Suprapubic skin (tissue), 4 donors: Measurements from ENCODE around the gene HOXC6. TPM values are rescaled to one million over a fixed set of nuclear protein-coding genes. Genes with fewer than 3 reads are reported as not detected.

Source experiments
- DNase-seq, 2 donors: peaks; one replicate each; pipeline ENCODE4 v3.0.0-alpha.2; 2019; ENCODE audit warnings: low spot score in 2 of 2
- H3K27ac ChIP-seq: fragments of 200-600 bp; sonication (generic); one replicate; pipeline ENCODE4 v1.5.1; 2019
- H3K27me3 ChIP-seq: fragments of 200-600 bp; sonication (generic); one replicate; pipeline ENCODE4 v1.5.1; 2019
- H3K36me3 ChIP-seq: fragments of 200-600 bp; sonication (generic); one replicate; pipeline ENCODE4 v1.5.1; 2019
- H3K4me1 ChIP-seq: fragments of 200-600 bp; sonication (generic); one replicate; pipeline ENCODE4 v1.5.1; 2019
- H3K4me3 ChIP-seq: fragments of 200-600 bp; sonication (generic); one replicate; pipeline ENCODE4 v1.5.1; 2019; ENCODE audit warnings: mild to moderate bottlenecking
- H3K9me3 ChIP-seq: fragments of 200-600 bp; sonication (generic); one replicate; pipeline ENCODE4 v1.5.1; 2019
- EP300 ChIP-seq: sonication (generic); formaldehyde crosslinking; IDR thresholded peaks from one replicate; pipeline ENCODE4 v1.6.1; 2017; ENCODE audit warnings: antibody characterized with exemption
- POLR2A ChIP-seq, 2 donors: fragments of 450-650 bp; IDR thresholded peaks; one replicate each; pipeline ENCODE4 v1.6.1; 2017; ENCODE audit warnings: antibody characterized with exemption in 2 of 2, mild to moderate bottlenecking in 2 of 2, moderate library complexity in 2 of 2
- POLR2AphosphoS5 ChIP-seq, 3 donors: sonication (generic); formaldehyde crosslinking; IDR thresholded peaks; one replicate each; pipeline ENCODE4 v1.6.1; 2017; ENCODE audit warnings: antibody characterized with exemption in 3 of 3
- WGBS: methylation state at CpG from one replicate; pipeline ENCODE4 v1.1.5; 2018; 5-methylcytosine and 5-hydroxymethylcytosine counted together
- total RNA-seq, 4 donors: library from RNA; depleted of rRNA; stranded (reverse); fragments of >200 nt; gene quantifications; one replicate each; pipeline ENCODE4 v1.1.0, GENCODE V29; 2016
- TF ChIP-seq, protein P1 (sequence below), 2 donors: fragments of 200-600 bp in 1 of 2; fragments of 450-650 bp in 1 of 2; sonication (generic) in 1 of 2; IDR thresholded peaks; one replicate each; pipeline ENCODE4 v1.5.1; 2016 to 2019; ENCODE audit warnings: antibody characterized with exemption in 2 of 2, mild to moderate bottlenecking in 1 of 2, moderate library complexity in 1 of 2

Gene HOXC6
- total RNA-seq, 4 donors from 2014 or later, result 0.98 to 6.2 (median 2.4) TPM

DNA sequence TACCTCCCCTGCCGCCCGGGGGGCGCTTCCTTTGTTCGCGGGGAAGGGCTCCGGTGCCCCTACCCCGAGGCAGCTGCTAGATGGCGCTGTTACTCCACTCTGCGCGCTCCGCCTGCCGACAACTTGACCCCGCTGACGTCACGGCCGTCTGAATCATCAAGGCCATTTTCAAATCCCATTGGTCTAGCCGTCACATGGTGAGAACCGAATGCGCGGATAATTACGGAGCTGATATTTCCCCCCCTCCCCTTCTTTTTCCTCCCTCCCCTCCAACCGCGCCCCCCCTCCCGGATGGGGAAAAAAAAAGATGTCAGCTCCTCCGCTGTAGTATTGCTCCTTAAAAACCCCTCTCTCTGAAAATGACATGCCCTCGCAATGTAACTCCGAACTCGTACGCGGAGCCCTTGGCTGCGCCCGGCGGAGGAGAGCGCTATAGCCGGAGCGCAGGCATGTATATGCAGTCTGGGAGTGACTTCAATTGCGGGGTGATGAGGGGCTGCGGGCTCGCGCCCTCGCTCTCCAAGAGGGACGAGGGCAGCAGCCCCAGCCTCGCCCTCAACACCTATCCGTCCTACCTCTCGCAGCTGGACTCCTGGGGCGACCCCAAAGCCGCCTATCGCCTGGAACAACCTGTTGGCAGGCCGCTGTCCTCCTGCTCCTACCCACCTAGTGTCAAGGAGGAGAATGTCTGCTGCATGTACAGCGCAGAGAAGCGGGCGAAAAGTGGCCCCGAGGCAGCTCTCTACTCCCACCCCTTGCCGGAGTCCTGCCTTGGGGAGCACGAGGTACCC lies 43.1 kb upstream of the HOXC6 start, which contains the start of gene HOXC10:
TSS of gene HOXC10 (plus strand) at position 246 of the 791 bp plus-strand sequence. CDS start at position 360, 114 bp downstream.
- Histone ChIP-seq H3K4me1 (peaks cover 80% of the 10 kb centered on the region), H3K9me3 (no peaks in the 10 kb centered on the region), H3K36me3 (no peaks in the 10 kb centered on the region), H3K27me3 (peaks cover 64% of the 10 kb centered on the region), H3K27ac (peak within 1 kb of the TSS; percentile 98), H3K4me3 (peak within 1 kb of the TSS; percentile 60)
- DNase-seq, result peak; percentile 98
- TF ChIP-seq POLR2A (IDR thresholded peaks at IDR 0.05) (no peak), EP300 (no peak), POLR2AphosphoS5 (IDR thresholded peaks at IDR 0.05) (peak in 2 of 3 donors; percentile 35 to 51)
- TF ChIP-seq, protein P1, sequence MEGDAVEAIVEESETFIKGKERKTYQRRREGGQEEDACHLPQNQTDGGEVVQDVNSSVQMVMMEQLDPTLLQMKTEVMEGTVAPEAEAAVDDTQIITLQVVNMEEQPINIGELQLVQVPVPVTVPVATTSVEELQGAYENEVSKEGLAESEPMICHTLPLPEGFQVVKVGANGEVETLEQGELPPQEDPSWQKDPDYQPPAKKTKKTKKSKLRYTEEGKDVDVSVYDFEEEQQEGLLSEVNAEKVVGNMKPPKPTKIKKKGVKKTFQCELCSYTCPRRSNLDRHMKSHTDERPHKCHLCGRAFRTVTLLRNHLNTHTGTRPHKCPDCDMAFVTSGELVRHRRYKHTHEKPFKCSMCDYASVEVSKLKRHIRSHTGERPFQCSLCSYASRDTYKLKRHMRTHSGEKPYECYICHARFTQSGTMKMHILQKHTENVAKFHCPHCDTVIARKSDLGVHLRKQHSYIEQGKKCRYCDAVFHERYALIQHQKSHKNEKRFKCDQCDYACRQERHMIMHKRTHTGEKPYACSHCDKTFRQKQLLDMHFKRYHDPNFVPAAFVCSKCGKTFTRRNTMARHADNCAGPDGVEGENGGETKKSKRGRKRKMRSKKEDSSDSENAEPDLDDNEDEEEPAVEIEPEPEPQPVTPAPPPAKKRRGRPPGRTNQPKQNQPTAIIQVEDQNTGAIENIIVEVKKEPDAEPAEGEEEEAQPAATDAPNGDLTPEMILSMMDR (IDR thresholded peaks at IDR 0.05), result peak; percentile 80 to 85
- 1% methylated on average over 39 of the region's 55 CpGs for WGBS

DNA sequence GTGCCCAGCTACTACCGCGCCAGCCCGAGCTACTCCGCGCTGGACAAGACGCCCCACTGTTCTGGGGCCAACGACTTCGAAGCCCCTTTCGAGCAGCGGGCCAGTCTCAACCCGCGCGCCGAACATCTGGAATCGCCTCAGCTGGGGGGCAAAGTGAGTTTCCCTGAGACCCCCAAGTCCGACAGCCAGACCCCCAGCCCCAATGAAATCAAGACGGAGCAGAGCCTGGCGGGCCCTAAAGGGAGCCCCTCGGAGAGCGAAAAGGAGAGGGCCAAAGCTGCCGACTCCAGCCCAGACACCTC lies 42.6 kb upstream of the HOXC6 start:
- Histone ChIP-seq H3K4me3 (peak overlapping the region; percentile 60), H3K9me3 (no peaks in the 10 kb centered on the region), H3K4me1 (peaks cover 83% of the 10 kb centered on the region), H3K27ac (peak overlapping the region; percentile 98), H3K27me3 (peaks cover 63% of the 10 kb centered on the region), H3K36me3 (no peaks in the 10 kb centered on the region)
- WGBS, result no CpG with 5 or more reads among the region's 21 CpGs
- no peak for TF ChIP-seq POLR2AphosphoS5 (IDR thresholded peaks at IDR 0.05)
- TF ChIP-seq, protein P1 (IDR thresholded peaks at IDR 0.05), result no peak
- no peak for DNase-seq

DNA sequence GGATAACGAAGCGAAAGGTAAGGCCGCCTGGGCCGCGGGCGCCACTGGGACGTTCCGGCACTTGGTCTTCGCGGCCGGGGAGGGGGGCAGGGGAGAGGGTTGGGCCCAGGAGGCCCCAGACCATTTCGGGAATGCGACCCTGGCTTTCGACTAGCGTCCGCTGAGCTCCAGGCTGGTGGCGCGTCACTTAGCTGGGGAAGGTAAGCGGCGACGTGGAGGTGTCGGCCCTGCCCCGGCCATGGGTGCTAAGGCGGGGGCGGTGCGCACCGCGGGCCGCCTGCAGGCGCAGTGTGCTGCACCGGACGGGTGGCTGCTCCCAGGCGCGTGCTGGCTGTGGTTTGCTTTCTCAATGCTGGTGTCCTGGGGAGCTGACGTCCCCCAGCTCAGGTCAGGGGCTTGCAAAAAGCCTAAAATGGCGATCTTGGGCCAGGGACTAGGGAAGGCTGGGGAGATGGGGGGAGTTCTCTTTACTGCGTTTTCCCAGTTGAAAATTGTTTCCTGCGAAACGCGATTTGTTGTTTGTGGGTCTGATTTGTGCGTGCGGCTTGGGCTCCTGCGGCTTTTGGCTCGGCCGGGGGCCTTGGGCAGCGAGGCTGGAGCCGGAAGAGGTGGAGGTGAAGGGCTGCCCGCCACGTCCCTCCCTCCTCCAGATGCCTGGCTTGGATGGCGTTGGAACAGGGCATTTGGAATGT lies 42.1 kb upstream of the HOXC6 start:
- TF ChIP-seq EP300, result no peak
- TF ChIP-seq, protein P1 (IDR thresholded peaks at IDR 0.05), result peak in 1 of 2 donors; percentile 26
- TF ChIP-seq POLR2A (IDR thresholded peaks at IDR 0.05), result peak in 1 of 2 donors; percentile 16
- TF ChIP-seq POLR2AphosphoS5 (IDR thresholded peaks at IDR 0.05), result peak in 2 of 3 donors; percentile 23 to 55
- Histone ChIP-seq H3K36me3 (no peaks in the 10 kb centered on the region), H3K9me3 (no peaks in the 10 kb centered on the region), H3K27me3 (peaks cover 59% of the 10 kb centered on the region), H3K27ac (peak overlapping the region; percentile 98), H3K4me1 (peaks cover 83% of the 10 kb centered on the region), H3K4me3 (peak overlapping the region; percentile 60)
- DNase-seq, result no peak
- WGBS, result 2% methylated on average over 16 of the region's 50 CpGs

DNA sequence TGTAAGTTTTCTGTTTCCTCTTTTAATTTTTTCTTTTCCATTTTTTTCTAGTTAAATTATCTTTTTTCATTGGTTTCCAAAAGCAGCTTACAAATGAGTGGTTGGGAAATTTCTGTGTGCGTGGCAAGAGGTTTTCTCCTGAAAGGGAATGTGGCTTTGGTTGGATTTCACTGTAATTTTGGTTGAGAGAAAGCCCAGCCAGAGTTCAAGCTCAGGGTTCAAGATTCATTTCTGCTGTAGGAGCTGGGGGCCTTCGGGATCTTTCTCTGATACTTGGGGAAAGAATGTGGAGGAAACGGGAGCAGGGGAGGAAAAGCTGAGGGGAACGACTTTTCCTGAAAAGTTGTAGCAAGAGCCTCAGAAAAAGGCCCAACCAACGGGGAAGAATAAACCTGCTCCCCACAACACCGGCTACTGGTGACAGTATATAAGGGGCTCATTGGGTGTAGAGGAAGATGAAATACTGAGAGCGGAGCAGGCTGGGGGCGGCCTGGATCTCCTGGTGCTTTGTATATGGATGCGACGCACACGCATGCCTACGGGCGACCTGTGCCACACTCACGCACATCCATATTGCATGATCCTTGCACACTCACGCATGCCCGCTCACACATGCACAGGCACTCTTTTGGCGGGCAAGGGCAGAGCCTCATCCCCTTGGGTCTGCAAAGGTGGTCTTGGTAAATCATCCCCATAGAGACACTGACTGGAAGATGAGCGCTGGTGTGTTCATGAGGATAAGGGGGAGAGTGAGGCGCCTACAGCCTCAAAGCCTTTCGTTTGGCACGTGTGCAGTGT lies 41.4 kb upstream of the HOXC6 start:
- peak overlapping the region; percentile 98 for H3K27ac ChIP-seq
- H3K27me3 ChIP-seq, result peaks cover 54% of the 10 kb centered on the region
- no peaks in the 10 kb centered on the region for H3K9me3 ChIP-seq
- H3K4me1 ChIP-seq, result peaks cover 85% of the 10 kb centered on the region
- 27% methylated on average over 21 of the region's 21 CpGs for WGBS
- H3K36me3 ChIP-seq, result no peaks in the 10 kb centered on the region
- DNase-seq, result no peak
- H3K4me3 ChIP-seq, result peak overlapping the region; percentile 60
- TF ChIP-seq POLR2A (IDR thresholded peaks at IDR 0.05) (no peak), POLR2AphosphoS5 (IDR thresholded peaks at IDR 0.05) (no peak), EP300 (no peak)
- TF ChIP-seq, protein P1 (IDR thresholded peaks at IDR 0.05), result no peak
